ENCODE measurements around the gene OR52N4.
"Not testable (repeated sequence)": the region's sequence is repeated elsewhere in the genome, so short reads cannot be mapped to it uniquely, and the experiment has no call there.

OR52N4 gene

DNA sequence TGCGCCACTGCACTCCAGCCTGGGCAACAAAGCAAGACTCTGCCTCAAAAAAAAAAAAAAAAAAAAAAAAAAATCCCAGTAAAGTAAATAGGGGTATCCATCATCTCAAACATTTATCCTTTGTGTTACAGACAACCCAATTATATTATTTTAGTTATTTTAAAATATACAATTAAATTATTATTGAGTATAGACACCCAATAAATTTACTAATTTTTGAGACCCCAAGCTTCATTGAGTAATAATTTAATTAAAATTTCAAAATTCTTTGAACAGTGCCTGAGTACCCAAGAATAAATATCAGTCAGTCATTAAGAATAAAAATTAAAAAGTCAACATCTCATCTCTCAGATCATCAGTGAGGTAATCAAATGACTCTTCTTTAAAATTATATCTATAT is at the start of gene OR52N4:
OR52N4 (plus strand) TSS at position 301 of the 400 bp plus-strand sequence. CDS start 498 bp downstream, outside the sequence.
- DNase-seq = no peak

DNA sequence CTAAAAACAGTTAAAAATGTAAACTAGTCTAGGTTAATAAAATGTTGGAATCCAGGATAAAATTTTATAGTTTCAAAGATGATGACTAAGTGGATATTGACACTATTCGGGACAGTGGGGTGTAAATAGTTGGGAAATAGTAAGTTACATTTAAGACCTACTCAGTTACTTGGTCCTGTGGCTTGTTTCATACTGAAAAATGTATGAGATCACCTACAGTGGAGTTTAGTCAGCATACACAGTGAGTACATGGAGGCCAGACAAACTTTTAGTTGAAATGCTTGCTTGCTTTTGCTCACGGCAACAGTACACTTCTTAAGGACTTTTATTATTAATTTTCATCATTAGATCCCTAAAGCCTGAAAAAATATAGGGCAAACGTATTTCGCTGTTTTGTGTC is 48.4 kb upstream of the OR52N4 start:
- DNase-seq = no peak

DNA sequence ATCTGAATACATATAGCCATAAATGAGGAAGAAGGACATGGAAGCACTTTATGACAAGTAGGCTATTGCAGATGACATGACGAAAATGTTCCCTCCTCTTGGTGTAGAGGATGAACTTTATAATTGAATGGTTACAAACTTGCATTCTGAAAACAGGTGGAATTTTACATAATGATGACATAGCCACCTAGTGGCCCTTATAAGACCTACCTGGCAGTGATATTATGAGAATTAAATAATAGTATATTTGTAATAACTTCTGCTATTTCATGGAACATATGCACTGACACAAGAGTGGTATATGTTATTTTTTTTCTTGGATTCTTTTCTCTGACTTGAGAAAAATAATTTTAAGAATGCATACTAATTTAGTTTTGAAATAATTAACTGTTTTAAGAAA is 41.5 kb upstream of the OR52N4 start:
- peak in 1 of 2 experiments; percentile 7 for DNase-seq

DNA sequence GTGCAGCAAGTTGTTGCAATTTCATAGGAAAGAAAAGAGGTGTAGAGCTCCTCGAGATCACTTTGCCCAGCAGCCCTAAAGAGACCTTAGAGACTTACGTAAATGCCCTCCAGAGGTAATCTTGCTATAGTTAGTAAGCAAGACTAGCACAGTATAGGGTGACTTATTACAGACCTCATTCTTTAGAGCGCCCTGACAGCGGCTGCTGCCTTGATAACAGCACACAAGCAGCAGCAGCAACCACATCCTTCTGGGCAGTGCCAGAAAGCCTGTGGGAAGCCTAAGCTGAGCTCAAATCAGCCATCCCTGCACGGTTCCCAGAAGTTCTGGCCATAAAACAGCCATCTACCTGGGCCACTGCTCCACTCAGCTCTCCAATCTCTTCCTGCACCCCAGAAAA is 40.3 kb upstream of the OR52N4 start:
- DNase-seq = no peak

DNA sequence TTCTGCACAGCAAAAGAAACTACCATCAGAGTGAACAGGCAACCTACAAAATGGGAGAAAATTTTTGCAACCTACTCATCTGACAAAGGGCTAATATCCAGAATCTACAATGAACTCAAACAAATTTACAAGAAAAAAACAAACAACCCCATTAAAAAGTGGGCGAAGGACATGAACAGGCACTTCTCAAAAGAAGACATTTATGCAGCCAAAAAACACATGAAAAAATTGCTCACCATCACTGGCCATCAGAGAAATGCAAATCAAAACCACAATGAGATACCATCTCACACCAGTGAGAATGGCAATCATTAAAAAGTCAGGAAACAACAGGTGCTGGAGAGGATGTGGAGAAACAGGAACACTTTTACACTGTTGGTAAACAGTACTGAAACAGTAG is 37.5 kb upstream of the OR52N4 start:
- not testable (repeated sequence) for DNase-seq

DNA sequence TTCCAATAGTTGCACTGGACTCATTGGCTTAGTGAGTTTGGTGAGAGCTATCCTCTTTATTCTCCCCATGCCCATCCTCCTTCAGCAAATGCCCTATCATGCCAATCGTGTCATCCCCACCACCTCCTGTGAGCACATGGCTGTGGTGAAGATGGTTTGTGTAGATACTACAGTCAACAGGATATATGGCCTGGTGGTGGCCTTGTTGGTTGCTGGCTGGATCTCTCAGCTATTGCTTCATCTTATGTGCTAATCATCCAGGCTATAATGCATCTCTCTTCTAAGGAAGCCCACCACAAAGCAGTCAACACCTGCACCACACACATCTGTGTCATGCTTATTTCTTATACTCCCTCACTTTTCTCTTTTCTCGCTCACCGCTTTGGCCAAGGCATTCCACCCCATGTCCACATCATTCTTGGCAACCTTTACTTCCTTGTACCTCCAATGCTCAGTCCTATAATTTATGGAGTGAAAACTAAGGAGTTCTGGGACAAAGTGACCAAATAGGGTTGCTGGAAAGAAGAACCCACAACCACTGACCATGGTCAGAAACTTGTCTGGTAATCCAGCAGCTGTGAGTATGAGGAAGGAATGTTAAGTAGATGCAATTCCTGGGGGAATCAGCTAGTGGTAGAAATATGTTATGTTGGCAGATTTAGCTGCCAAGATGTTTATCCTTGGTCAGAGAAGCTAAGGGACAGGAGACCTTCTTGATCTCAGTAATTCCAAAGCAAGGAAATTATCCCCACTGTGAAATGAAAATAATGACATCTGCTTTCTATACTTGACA is 34.1 kb upstream of the OR52N4 start:
- no peak for DNase-seq

DNA sequence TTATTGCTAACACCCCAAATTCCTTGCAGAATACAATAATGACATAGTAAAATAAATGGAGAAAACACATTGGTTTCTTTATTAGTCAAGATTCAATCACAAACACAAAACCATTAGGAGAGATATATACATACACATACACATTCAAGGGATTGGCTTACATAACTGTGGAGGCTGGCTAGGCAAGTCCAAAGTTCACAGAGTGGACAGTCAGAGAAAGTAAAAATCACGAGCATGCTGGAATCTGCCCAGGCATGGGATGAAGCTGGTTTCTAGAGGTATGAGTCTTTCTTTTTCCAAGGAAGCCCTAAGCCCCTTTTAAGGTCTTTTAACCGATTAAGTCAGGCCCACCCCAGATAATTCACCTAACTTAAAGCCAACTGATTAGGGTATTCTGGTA is 31.4 kb upstream of the OR52N4 start:
- no peak for DNase-seq

DNA sequence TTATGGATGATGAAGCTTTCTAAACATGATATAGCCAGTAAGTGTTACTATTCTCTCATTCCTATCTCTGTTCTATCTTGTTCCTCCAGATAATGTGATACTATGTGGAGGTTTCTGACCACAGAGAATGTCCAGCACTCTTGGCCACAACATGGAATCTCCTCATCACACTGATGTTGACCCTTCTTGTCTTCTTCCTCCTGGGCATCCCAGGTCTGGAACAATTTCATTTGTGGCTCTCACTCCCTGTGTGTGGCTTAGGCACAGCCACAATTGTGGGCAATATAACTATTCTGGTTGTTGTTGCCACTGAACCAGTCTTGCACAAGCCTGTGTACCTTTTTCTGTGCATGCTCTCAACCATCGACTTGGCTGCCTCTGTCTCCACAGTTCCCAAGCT is 27.7 kb upstream of the OR52N4 start:
- DNase-seq = no peak

DNA sequence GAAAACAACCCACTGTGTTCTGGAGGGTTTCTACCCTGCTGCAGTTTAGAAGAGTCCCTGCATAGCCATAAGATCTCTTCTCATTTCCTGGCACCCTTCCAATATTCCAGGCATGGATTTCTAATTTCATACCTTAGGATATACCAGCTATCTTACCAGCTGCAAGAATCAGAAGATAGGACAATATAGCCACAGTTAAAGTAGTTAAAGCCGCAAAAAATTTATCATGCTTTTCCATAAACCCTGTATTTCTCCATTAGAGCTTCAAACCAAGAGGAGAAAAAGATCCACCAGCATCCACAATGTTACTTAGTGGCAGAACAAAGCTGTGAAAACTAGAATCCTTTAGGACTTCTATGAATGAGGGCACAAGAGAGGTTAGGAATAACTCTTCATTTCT is 26.4 kb upstream of the OR52N4 start:
- DNase-seq = no peak

DNA sequence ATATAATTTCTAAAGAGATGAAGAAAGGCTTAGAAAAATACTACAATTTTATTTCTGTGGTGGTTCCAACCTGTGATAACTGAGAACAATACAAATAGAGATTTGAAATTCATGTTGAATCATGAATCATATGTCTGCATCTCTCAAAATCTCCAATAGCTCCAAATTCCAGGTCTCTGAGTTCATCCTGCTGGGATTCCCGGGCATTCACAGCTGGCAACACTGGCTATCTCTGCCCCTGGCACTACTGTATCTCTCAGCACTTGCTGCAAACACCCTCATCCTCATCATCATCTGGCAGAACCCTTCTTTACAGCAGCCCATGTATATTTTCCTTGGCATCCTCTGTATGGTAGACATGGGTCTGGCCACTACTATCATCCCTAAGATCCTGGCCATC is 17.6 kb upstream of the OR52N4 start, which contains the start of gene OR56B1:
OR56B1 (plus strand) TSS at position 53 of the 400 bp plus-strand sequence; CDS start at position 122, 69 bp downstream.
- no peak for DNase-seq

DNA sequence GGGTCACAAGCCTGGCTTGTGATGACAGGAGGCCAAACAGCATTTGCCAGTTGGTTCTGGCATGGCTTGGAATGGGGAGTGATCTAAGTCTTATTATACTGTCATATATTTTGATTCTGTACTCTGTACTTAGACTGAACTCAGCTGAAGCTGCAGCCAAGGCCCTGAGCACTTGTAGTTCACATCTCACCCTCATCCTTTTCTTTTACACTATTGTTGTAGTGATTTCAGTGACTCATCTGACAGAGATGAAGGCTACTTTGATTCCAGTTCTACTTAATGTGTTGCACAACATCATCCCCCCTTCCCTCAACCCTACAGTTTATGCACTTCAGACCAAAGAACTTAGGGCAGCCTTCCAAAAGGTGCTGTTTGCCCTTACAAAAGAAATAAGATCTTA is 17.0 kb upstream of the OR52N4 start:
- no peak for DNase-seq

DNA sequence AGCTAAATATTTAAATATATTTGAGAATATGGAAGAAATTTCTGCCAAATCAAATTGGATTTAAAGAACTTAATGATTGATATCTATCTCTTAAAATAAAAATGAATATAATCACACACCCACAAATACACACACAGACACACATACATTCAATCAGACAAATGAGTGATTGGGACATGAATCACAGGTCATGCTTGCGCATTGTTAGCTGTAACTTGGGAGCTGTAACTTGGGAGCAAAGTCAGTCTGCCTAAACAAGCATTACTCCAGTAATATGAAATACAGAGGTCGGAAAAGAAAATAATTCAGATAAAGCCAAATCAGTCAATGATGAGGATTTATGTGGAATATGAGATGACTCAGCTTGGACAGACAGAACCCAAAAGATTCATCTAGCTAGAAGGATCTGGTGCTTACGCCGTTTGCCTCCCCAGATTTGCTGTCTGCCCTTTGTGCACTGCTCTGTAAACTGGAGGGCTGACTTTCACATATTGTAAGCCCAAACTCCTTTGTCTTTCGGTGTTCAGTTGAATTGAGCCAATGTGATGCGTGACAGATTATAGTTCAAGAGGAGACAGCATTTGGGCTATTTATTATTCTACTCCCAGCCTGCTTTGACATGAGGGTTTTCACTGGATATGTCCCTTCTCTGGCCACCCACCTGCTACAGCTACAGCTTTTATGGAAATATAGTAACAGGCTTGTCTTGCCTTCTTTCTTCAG is 16.2 kb upstream of the OR52N4 start:
- DNase-seq = no peak

DNA sequence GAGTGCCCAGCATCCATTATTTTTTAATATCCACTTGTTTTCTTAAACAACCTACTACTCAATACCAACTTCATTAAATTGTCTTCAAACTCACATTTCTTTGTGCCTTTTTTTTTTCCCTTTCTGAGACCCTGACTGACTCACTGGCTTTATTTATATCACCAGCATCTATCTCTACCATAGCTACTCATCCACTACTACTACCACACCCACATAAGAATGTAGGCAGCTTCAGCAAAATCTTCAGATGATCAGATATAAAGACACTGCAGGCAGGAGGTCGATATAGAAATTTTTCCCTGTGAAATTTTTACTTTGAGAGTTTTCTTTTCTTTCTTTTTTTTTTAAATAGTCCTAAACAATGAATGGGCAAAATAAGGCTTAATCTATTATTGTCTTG is 15.6 kb upstream of the OR52N4 start:
- DNase-seq = no peak

DNA sequence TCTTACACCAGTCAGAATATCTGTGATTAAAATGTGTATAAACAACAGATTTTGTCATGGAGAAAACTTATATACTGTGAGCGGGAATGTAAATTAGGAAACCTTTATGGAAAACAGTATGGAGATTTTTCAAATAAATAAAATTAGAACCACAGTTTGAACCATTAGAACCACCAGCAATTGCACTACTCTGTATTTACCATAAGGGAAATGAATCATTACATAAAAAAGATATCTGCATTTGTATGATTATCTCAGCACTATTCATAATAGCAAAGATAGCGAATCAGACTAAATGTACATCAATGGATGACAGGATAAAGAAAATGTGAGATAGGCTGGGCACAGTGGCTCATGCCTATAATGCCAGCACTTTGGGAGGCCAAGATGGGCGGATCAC is 7.4 kb upstream of the OR52N4 start:
- no peak for DNase-seq

DNA sequence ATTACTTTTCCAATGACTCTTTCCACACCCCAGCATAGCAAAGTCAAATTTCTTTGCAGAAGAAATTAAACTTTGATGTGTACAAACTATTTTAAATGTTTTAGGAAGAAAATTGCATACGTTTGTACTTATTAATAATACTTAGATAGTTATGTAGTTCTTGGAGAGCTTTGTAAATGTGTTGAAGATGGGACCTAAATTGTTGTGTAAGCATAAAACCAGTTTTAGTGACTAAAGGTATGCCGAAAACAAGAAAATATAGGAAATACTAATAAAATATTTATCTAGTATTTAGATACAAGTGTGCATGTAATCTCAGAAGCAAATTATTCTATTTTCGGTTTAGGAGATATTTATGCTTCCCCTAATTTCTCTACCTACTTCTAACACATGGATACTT is 4.2 kb upstream of the OR52N4 start:
- DNase-seq = no peak

DNA sequence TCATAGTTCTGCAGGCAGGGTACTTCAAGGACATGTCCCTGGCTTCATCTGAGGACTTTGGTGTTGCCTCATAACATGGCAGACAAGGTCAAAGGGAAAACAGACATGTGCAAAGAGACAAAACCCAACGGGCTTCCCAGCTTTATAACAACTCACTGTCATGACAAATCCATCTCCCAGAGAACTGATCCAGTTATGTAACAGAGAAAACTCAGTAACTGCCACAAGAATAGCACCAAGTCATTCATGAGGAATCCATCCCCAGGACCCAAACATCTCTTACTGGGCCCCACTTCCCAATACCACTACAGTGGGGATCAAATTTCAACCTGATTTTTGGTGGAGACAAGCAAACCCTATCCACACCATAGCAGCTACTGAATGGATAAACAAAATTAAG is 13.0 kb downstream of the OR52N4 start:
- no peak for DNase-seq

DNA sequence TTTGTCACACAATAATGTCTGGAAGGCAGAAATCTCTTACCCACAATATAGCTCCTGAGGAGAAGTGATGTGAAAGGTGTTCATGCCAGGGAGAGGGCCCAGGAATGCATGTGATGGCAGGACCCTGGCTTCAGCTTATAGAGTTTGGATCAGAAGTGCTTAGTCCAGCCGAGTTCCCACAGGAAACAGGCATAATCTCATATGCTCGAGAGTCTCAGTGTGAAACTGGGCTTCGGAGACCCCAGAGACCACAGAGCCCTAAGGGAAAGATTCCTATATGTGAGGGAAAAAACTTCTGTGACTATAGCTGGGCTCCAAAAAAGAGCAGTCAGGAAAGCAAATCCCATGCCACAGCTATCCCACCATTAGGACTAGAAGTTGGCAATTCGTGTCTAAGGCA is 29.2 kb downstream of the OR52N4 start, which contains the start of gene OR52N5:
OR52N5 (minus strand) TSS at position 101 of the 400 bp plus-strand sequence. CDS start 4,721 bp downstream, outside the sequence.
- no peak for DNase-seq

DNA sequence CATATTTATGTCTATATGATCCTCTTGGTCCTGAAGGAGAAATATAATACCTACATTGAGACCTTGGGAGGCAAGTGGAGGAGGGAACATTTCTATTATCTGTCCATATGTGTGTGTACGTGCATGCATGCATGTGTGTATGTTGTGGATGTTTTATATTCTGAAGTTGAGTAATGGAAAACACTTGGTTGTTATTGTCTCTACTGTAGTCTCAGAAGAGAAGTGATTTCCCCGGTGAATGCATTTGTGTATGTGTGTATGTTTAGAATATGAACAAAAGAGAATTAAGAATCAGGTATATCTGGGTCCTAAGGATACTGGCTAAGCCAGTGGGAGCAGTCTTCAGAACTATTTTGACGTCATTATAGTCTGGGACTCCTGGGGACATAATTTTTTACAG is 37.1 kb downstream of the OR52N4 start, which contains the start of gene OR52N1:
OR52N1 (minus strand) TSS at position 101 of the 400 bp plus-strand sequence. CDS start 2,449 bp downstream, outside the sequence.
- no peak for DNase-seq

DNA sequence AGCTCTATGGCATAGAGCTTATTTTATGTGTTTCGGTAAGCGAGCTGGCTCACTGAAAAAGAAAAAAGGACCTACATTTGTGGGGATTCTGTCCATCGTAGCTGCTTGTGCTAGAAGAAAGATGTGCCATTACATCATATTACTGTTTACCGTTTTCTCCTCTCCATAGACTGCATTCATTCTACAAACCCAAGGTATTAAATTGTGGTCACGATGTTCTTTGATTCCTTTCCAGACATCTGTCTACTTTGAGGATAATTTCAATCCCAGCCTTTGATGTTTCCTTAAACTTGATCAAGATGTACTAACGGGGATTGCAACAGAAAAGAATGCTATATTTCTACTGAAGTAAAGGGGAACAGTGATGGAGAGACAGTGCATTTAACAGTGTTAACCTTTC is 42.5 kb downstream of the OR52N4 start:
- DNase-seq = no peak

DNA sequence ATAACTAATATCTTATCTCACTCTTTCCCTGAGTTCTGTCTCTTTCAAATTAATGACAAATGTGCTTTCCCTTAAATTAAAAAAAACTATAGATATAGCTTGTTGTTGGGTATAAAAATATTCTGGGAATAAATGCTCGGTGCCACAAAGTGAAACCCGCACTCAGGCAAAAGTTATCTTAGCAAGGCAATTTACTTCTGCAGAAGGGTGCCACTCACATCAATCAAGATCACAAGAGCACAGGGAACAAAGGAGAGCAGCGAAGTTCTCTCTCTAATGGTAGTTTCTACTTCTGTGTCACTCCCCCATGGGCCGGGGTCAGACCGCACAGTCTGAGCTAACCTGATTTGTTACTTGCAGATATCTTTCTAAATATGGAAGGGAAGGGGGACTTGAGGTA is 49.9 kb downstream of the OR52N4 start:
- DNase-seq = no peak

All from Kasumi-1 (cell line).